HG03521 (cell line): ENCODE measurements around the gene PXT1.

Experiments used
- ATAC-seq: cut with Tn5 transposase; IDR thresholded peaks from one replicate; pipeline ENCODE4 v1.9.1; 2021; ENCODE audit warnings: mild to moderate bottlenecking, moderate library complexity; ENCODE audit not compliant: unreplicated experiment

PXT1 gene

GRCh38 chr6:36349240-36349639 is 93.4 kb downstream of the PXT1 start:
- ATAC-seq, result no peak

GRCh38 chr6:36347621-36348020 is 95.0 kb downstream of the PXT1 start:
- no peak for ATAC-seq

GRCh38 chr6:36346486-36347273 is 96.0 kb downstream of the PXT1 start:
- ATAC-seq, result no peak

DNA sequence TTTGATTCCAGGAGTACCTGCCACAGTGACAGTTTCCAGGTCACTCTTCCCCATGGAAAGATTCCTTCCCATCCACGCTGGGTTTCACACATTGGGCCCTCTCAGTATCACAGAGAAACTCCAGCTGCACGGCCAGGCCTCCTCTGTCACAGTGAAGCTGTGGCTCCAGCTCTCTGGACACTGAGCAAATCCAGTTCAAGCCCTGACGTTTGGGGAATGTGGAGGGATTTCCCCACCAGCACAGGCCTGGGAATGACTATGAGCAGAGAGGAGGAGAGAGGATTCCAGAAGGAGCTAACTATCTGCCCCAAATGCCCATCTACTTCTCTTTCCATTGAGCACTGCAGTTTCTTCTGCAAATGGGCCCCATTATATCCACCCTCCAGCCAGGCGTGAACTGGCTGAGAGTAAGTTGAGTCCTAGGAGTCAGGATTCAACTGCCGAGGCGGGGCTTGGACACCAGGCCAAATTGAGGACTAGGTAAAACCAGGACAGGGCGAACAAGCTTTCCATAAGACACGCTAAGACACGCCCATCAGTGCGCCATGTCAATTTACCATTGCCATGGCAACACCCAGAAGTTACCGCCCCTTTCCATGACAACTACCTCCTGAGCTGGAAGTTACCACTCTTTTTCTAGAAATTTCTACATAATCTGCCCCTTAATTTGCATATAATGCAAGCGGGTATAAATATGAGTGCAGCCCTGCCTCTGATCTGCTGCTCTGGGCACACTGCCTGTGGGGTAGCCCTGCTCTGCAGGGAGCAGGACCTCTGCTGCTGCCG is 96.8 kb downstream of the PXT1 start:
- no peak for ATAC-seq

DNA sequence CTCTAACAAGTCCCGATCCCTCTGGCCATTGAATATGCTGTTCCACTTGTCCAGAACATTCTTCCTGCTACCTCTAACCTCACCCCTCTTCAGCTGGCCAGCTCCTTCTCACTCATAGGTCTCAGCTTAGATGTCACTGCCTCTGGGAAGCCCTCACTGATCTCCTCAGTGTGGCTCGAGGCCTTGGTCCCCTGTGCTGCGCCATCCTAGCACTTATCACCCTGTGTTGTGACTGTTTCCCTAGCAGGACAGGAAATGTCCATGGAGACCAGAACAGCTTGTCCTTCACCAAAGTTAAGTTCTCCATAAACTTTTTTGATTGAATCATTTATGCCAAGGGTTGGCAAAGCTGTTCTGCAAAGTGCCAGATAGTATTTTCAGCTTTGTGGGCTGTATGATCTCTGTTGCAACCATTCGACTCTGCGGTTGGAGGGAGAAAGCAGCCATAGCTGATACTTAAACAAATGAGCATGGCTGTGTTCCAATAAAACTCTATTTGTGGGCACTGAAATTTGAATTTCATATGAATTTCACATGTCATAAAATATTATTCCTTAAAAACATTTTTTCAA is 99.5 kb downstream of the PXT1 start:
- ATAC-seq, result no peak

DNA sequence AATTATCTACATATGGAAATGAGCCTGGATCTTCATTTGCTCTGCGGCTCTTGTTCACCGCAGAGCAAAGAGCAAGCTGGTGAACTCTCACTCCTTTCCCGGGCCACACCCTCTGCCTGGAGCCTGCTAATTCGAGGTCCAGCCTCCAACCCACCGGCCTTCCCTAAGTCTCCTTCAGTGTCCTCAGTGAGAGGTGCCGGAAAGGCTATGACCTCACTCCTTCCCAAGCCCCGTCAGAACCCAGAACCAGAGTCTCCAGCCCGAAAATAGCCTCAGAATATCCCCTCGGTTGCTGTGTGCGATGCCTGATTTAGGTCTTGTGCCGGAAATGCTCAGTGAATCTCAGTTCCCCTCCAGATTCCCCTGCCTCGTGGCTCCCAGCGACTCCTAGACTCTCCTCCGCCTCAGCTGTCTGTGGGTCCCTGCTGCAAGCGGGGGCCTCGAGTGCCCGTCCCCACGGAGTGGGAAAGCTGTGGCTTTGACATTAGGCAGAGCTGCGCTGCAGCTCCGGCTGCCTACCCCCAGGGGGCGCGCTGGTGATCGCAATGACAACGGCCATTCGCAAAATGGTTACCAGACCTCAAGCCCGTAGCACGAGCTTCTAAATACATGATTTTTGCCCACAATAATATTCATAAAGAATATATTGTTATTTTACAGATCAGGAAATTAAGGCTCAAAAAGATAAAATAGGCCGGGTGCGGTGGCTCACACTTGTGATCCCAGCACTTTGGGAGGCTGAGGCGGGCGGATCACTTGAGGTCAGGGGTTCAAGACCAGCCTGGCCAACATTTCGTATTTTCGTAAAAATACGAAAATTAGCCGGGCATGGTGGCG is 101.8 kb downstream of the PXT1 start:
- no peak for ATAC-seq
